Small intestine (tissue), 7 donors: ENCODE data around the gene CCNK. TPM values are rescaled to one million over a fixed set of nuclear protein-coding genes. Genes with fewer than 3 reads are reported as not detected.

Experiments used
- DNase-seq, 2 donors: peaks; one replicate each; pipeline versions ENCODE4 v3.0.0 to v3.0.0-alpha.2; 2013
- FAIRE-seq: peaks from 2 replicates; lab custom pipeline; 2012; peaks lifted over from hg19 to GRCh38; lab: Jason Lieb, UNC
- H3K27ac ChIP-seq, 3 donors: one replicate each; pipeline ENCODE4 v1.5.1; 2013; ENCODE audit warnings: low read length in 2 of 3, mild to moderate bottlenecking in 2 of 3, control low read depth in 1 of 3, inconsistent platforms in 1 of 3, low read depth in 1 of 3, moderate library complexity in 1 of 3
- H3K27me3 ChIP-seq, 3 donors: one replicate each; pipeline ENCODE4 v1.6.1; 2013; ENCODE audit warnings: low read length in 3 of 3, inconsistent platforms in 1 of 3; ENCODE audit not compliant: control insufficient read depth in 3 of 3, insufficient read depth in 3 of 3
- H3K36me3 ChIP-seq, 3 donors: one replicate each; pipeline ENCODE4 v1.6.1; 2013; ENCODE audit warnings: low read length in 3 of 3, inconsistent platforms in 1 of 3, low read depth in 1 of 3, mild to moderate bottlenecking in 1 of 3, moderate library complexity in 1 of 3; ENCODE audit not compliant: control insufficient read depth in 3 of 3, insufficient read depth in 2 of 3
- H3K4me1 ChIP-seq, 3 donors: one replicate each; pipeline ENCODE4 v1.6.1; 2013; ENCODE audit warnings: low read length in 2 of 3, inconsistent platforms in 1 of 3, low read depth in 1 of 3, mild to moderate bottlenecking in 1 of 3, moderate library complexity in 1 of 3; ENCODE audit not compliant: control insufficient read depth in 3 of 3, insufficient read depth in 2 of 3
- H3K4me3 ChIP-seq, 3 donors: one replicate each; pipeline ENCODE4 v1.5.1; 2013; ENCODE audit warnings: low read length in 3 of 3, control low read depth in 1 of 3, inconsistent platforms in 1 of 3, low read depth in 1 of 3, mild to moderate bottlenecking in 1 of 3, moderate library complexity in 1 of 3
- H3K9me3 ChIP-seq, 2 donors: one replicate each; pipeline ENCODE4 v1.6.1; 2013; ENCODE audit warnings: low read depth in 1 of 2, low read length in 1 of 2; ENCODE audit not compliant: control insufficient read depth in 2 of 2, insufficient read depth in 1 of 2
- WGBS, 3 donors: extraction: QIAGEN DNeasy Blood & Tissue Kit; methylation state at CpG; one replicate each; pipeline ENCODE4 v1.1.7; 2013; 5-methylcytosine and 5-hydroxymethylcytosine counted together
- polyA plus RNA-seq, 4 donors: library from polyadenylated mRNA; stranded (reverse) in 3 of 4; unstranded in 1 of 4; fragments of 200-250 nt in 3 of 4; fragments of 120-200 nt in 1 of 4; gene quantifications; one replicate each; pipeline versions ENCODE4 v1.2.1 to v1.2.3, GENCODE V29; 2013
- donor health status: healthy with polysubstance abuse.
- donor health status: control.
- donor health status: control.
- donor health status: Bipolar disorder and iron deficiency.
- donor health status: healthy.

Gene CCNK
- polyA plus RNA-seq, 4 donors, result 13.4 to 43.4 (median 17.3) TPM

GRCh38 chr14:99511421-99512109 lies 30.4 kb downstream of the CCNK start:
- H3K27me3 ChIP-seq, result no peaks in the 10 kb centered on the region
- FAIRE-seq, result no peak
- DNase-seq, result no peak
- H3K36me3 ChIP-seq, result peaks cover 10 to 92% (median 32%) of the 10 kb centered on the region in 3 donors
- H3K4me1 ChIP-seq, result no peaks in the 10 kb centered on the region
- 76 to 87% (median 84%) methylated on average over 12 of the region's 12 CpGs for WGBS, 3 donors
- H3K9me3 ChIP-seq, result no peaks in the 10 kb centered on the region
- no peak overlapping the region for H3K4me3 ChIP-seq
- peak overlapping the region in 1 of 3 donors; percentile 38 for H3K27ac ChIP-seq

DNA sequence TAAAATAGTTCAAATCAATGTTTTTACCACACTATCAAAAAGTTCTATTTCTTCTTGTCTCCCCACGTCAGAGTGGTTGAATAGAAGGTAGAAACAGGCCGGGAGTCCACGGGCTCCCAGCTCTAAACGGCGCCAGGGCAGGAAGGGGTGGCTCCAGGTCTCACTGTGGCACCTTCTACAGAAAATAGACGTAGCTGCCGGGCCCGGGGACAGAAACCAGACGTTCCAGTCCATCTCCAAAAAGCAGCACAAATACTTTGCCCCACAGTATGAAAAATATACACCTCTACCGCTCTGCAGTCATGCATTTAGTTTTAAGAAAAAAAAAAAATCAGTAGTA lies 30.9 kb downstream of the CCNK start:
- no peak for FAIRE-seq
- no peak for DNase-seq
- WGBS, 3 donors, result 74 to 76% (median 75%) methylated on average over 10 of the region's 10 CpGs
- Histone ChIP-seq H3K36me3 (peaks cover 10 to 92% (median 31%) of the 10 kb centered on the region in 3 donors), H3K9me3 (no peaks in the 10 kb centered on the region), H3K27ac (peak overlapping the region in 1 of 3 donors; percentile 38), H3K27me3 (no peaks in the 10 kb centered on the region), H3K4me1 (no peaks in the 10 kb centered on the region), H3K4me3 (no peak overlapping the region)

- H3K36me3 ChIP-seq, result peaks cover 10 to 92% (median 30%) of the 10 kb centered on the region in 3 donors
- no peak overlapping the region for H3K27ac ChIP-seq
- no peaks in the 10 kb centered on the region for H3K4me1 ChIP-seq
- WGBS, 3 donors, result 91 to 93% (median 92%) methylated on average over 16 of the region's 16 CpGs
- no peaks in the 10 kb centered on the region for H3K27me3 ChIP-seq
- no peak overlapping the region for H3K4me3 ChIP-seq
- no peak for DNase-seq
- H3K9me3 ChIP-seq, result no peaks in the 10 kb centered on the region
- FAIRE-seq, result no peak
Observed at GRCh38 chr14:99512571-99513182, 31.5 kb downstream of the CCNK start.

DNA sequence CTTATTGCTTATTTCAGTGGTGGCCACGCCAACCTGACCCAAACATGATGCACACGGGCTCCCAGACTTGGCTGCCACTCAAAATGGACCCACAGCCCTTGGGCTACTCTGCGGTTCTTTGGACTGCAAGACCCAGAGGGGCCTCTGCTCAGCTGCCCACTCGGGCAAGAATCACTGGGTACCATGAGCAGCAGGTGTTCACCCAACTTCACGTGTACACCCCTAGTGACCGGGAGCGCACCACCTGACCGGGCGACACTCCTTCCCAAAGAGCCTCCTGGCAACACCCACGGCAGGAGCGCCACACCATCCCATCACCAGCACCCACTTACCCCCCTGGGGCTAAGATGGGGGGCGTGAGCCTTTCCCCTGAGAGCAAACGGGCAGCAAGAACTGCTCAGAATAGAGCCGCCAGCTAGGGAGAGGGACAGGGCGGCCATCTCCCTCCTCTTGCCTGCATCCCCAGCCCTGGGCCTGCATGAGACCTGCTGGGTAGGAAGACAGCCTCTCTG lies 32.0 kb downstream of the CCNK start:
- H3K27me3 ChIP-seq, result no peaks in the 10 kb centered on the region
- no peaks in the 10 kb centered on the region for H3K9me3 ChIP-seq
- H3K4me1 ChIP-seq, result peaks cover 0 to 1% (median 0%) of the 10 kb centered on the region in 3 donors
- WGBS, 3 donors, result 87 to 91% (median 89%) methylated on average over 15 of the region's 15 CpGs
- H3K4me3 ChIP-seq, result no peak overlapping the region
- FAIRE-seq (no peak), DNase-seq (no peak)
- peaks cover 10 to 88% (median 27%) of the 10 kb centered on the region in 3 donors for H3K36me3 ChIP-seq
- no peak overlapping the region for H3K27ac ChIP-seq

DNA sequence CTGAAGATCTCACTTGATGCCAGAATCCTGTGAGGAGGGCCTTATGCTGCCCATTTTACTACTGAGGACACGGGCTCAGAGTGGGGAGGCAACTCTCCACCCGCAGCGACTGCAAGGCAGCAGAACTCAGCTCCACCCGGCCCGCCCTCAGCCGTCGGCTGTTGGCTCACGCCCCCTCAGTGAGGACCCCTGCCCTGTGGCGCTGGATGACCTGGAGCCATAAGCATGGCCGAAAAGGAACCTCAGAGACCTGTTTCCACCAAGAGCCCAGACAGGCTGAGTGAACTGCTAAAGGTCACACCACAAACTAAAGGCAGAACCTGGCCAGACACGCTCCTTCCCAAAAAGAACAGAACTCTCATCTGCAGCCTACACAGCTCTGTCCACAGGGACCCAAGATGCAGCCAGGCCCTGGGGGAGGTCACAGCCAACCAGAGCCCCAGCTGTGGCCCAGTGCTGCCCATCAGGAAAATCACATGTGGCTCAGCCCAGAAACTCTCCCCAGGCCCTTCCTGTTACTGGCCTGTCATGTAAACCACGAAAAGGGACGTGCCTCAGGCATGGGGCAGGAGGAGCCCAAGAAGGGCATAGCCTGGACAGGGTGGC lies 32.8 kb downstream of the CCNK start:
- DNase-seq, result no peak
- peaks cover 0 to 6% (median 0%) of the 10 kb centered on the region in 3 donors for H3K4me1 ChIP-seq
- FAIRE-seq, result no peak
- no peaks in the 10 kb centered on the region for H3K9me3 ChIP-seq
- no peaks in the 10 kb centered on the region for H3K27me3 ChIP-seq
- H3K4me3 ChIP-seq, result no peak overlapping the region
- WGBS, 3 donors, result 80 to 88% (median 82%) methylated on average over 13 of the region's 13 CpGs
- no peak overlapping the region for H3K27ac ChIP-seq
- H3K36me3 ChIP-seq, result peaks cover 8 to 84% (median 24%) of the 10 kb centered on the region in 3 donors

GRCh38 chr14:99514552-99515300 lies 33.5 kb downstream of the CCNK start:
- DNase-seq, result no peak
- Histone ChIP-seq H3K27ac (no peak overlapping the region), H3K4me3 (no peak overlapping the region), H3K36me3 (peaks cover 7 to 82% (median 18%) of the 10 kb centered on the region in 3 donors), H3K4me1 (peaks cover 0 to 6% (median 0%) of the 10 kb centered on the region in 3 donors), H3K27me3 (no peaks in the 10 kb centered on the region), H3K9me3 (no peaks in the 10 kb centered on the region)
- WGBS, 3 donors, result 90 to 92% (median 91%) methylated on average over 20 of the region's 20 CpGs
- no peak for FAIRE-seq

DNA sequence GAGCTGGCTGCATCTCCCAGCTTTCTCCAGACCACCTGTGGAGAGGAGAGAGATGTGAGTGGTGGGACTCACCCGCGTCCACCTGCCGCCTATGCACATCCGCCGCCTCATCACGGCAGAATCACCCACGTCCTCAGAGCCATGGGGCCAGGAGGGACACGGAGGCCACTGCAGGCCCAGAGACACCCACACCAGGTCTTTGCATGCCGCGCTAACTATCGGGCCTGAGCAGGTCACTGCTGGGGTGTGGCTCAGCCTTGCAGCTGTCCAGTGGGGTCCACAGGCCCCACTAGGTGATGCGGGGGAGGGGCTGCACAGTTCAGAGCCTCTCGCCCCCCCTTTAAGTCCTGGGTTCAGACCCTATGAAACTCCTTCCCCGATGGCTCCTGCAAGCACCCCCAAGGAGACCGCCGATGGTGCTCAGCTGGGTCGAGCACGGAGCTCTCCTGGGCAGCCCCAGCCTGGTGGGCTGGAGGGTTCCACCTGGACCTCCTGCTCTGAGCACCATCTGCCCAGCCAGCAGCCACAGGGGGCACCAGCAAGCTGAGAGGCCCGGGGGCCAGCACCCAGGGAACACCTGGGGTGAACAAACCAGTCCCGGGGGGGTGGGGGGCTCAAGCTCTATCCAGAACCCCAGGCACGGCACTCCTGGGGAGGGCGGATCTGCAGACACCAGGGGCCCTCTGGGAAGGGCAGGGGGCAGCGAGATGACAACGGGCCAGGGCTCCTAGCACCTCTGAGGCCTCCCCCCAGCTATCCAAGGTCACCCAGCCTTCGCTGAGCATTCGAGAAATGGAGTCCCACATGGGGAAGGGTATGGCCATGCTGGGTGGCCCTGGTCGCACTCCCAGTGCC lies 34.3 kb downstream of the CCNK start:
- FAIRE-seq (no peak), DNase-seq (no peak)
- Histone ChIP-seq H3K27me3 (no peaks in the 10 kb centered on the region), H3K36me3 (peaks cover 2 to 83% (median 15%) of the 10 kb centered on the region in 3 donors), H3K27ac (no peak overlapping the region), H3K9me3 (no peaks in the 10 kb centered on the region), H3K4me1 (peaks cover 0 to 6% (median 0%) of the 10 kb centered on the region in 3 donors), H3K4me3 (no peak overlapping the region)
- 87 to 89% (median 88%) methylated on average over 22 to 27 of the region's 27 CpGs for WGBS, 3 donors
